Uterus (tissue), 2 donors: ENCODE data around the gene SNX30.

Experiments
- CTCF ChIP-seq, 4 experiments: fragments of 200-600 bp in 2 of 4; fragments of 450-650 bp in 2 of 4; sonication (generic) in 2 of 4; IDR thresholded peaks; one replicate each; pipeline ENCODE4 v1.5.1; 2016 to 2019; ENCODE audit warnings: antibody characterized with exemption in 4 of 4, mild to moderate bottlenecking in 2 of 4, moderate library complexity in 1 of 4
- POLR2A ChIP-seq, 2 donors: fragments of 450-650 bp; IDR thresholded peaks; one replicate each; pipeline ENCODE4 v1.6.1; 2016; ENCODE audit warnings: antibody characterized with exemption in 2 of 2, mild to moderate bottlenecking in 1 of 2, moderate library complexity in 1 of 2

- TF ChIP-seq CTCF (IDR thresholded peaks at IDR 0.05) (no peak), POLR2A (IDR thresholded peaks at IDR 0.05) (no peak)
Measured at GRCh38 chr9:112703304-112703703, 47.3 kb upstream of the SNX30 start.
